SK-N-SH treated with all-trans-retinoic acid at 6 μM for 48 hours (cell line): ENCODE results near the gene SPN.

ENCODE experiments used
- ATAC-seq: fragments of 200-7000 bp; cut with Tn5 transposase; 3 replicates; pipeline ENCODE4 v1.9.1; 2020; ENCODE audit warnings: mild to moderate bottlenecking, moderate library complexity
- ISL1 ChIP-seq: fragments of 250-450 bp; sonication (Bioruptor Pico); IDR thresholded peaks from 2 replicates; pipeline ENCODE4 v2.1.2; 2022; ENCODE audit warnings: mild to moderate bottlenecking, moderate library complexity
- TCF4 ChIP-seq: fragments of 250-450 bp; sonication (Bioruptor Pico); IDR thresholded peaks from 2 replicates; pipeline ENCODE4 v1.8.0; 2021; ENCODE audit warnings: mild to moderate bottlenecking, moderate library complexity, borderline replicate concordance
- ZFP3 ChIP-seq: fragments of 250-450 bp; sonication (Bioruptor Pico); IDR thresholded peaks from 2 replicates; pipeline ENCODE4 v1.5.0; 2020; ENCODE audit warnings: mild to moderate bottlenecking, moderate library complexity
- TF ChIP-seq, protein P1 (sequence below): fragments of 250-450 bp; sonication (Bioruptor Pico); IDR thresholded peaks from 2 replicates; pipeline ENCODE4 v1.5.0; 2020; ENCODE audit warnings: mild to moderate bottlenecking, moderate library complexity

Gene SPN

DNA sequence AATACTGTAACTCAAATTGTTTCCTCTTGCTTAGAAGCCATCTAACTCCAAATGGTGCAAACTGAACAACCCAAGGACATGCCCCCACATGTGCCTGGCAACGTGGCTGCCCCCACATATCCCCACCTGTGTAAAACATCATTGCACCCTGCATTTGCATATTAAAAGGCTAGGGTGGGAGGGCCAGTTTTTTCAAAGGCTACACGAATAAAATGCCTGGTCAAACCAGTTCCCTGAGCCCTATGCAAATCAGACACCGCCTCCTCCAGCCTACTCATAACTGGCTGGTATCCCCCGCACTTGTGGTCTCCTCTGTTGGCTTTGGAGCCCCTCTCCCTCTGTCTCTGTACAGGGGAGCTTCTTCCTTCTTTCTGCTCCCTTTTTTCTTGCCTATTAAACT is 56.0 kb downstream of the SPN start:
- no peak for TF ChIP-seq TCF4
- TF ChIP-seq ISL1 (CRISPR knock-in tag) = no peak
- TF ChIP-seq, protein P1, sequence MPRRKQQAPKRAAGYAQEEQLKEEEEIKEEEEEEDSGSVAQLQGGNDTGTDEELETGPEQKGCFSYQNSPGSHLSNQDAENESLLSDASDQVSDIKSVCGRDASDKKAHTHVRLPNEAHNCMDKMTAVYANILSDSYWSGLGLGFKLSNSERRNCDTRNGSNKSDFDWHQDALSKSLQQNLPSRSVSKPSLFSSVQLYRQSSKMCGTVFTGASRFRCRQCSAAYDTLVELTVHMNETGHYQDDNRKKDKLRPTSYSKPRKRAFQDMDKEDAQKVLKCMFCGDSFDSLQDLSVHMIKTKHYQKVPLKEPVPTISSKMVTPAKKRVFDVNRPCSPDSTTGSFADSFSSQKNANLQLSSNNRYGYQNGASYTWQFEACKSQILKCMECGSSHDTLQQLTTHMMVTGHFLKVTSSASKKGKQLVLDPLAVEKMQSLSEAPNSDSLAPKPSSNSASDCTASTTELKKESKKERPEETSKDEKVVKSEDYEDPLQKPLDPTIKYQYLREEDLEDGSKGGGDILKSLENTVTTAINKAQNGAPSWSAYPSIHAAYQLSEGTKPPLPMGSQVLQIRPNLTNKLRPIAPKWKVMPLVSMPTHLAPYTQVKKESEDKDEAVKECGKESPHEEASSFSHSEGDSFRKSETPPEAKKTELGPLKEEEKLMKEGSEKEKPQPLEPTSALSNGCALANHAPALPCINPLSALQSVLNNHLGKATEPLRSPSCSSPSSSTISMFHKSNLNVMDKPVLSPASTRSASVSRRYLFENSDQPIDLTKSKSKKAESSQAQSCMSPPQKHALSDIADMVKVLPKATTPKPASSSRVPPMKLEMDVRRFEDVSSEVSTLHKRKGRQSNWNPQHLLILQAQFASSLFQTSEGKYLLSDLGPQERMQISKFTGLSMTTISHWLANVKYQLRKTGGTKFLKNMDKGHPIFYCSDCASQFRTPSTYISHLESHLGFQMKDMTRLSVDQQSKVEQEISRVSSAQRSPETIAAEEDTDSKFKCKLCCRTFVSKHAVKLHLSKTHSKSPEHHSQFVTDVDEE (CRISPR knock-in tag) = no peak
- no peak for TF ChIP-seq ZFP3 (CRISPR knock-in tag)
- no peak for ATAC-seq
